Activated CD8-positive, alpha-beta T cell treated with anti-CD3 and anti-CD28 coated beads for 36 hours (primary cell): Measurements from ENCODE around the gene INPP5E. TPM values are rescaled to one million over a fixed set of nuclear protein-coding genes. Genes with fewer than 3 reads are reported as not detected.

Experiments used
- ATAC-seq: fragments of 200-7000 bp; cut with Tn5 transposase; one replicate; pipeline ENCODE4 v1.10.0; 2021; ENCODE audit warnings: mild to moderate bottlenecking, moderate library complexity
- CTCF ChIA-PET: fragments of 350-600 bp; sonication (Branson Sonifier 250); formaldehyde crosslinking; loops from one replicate; lab custom pipeline; 2021; ENCODE audit warnings: antibody characterized with exemption; lab: Charles Lee
- POLR2A ChIA-PET: fragments of 350-600 bp; sonication (Branson Sonifier 250); formaldehyde crosslinking; loops from one replicate; lab custom pipeline; 2021; ENCODE audit warnings: antibody characterized with exemption; lab: Charles Lee
- DNase-seq: peaks from one replicate; pipeline ENCODE4 v3.0.0-alpha.2; 2020
- H3K27ac Mint-ChIP-seq: one replicate; pipeline ENCODE4 v1.8.0; 2021; ENCODE audit warnings: mild to moderate bottlenecking, mixed read lengths
- H3K27me3 Mint-ChIP-seq: one replicate; pipeline ENCODE4 v1.8.0; 2021; ENCODE audit warnings: mixed read lengths
- H3K36me3 Mint-ChIP-seq: one replicate; pipeline ENCODE4 v1.8.0; 2021; ENCODE audit warnings: low read depth, mixed read lengths
- H3K4me1 Mint-ChIP-seq: one replicate; pipeline ENCODE4 v1.8.0; 2021; ENCODE audit warnings: low read depth, mixed read lengths
- H3K4me3 Mint-ChIP-seq: one replicate; pipeline ENCODE4 v1.8.0; 2021; ENCODE audit warnings: mild to moderate bottlenecking, moderate library complexity, mixed read lengths
- H3K9me3 Mint-ChIP-seq: one replicate; pipeline ENCODE4 v1.8.0; 2021; ENCODE audit warnings: mixed read lengths
- CTCF ChIP-seq: fragments of 200-600 bp; IDR thresholded peaks from one replicate; pipeline ENCODE4 v1.8.0; 2022; ENCODE audit warnings: antibody characterized with exemption, mild to moderate bottlenecking
- intact Hi-C: fragments of 100-400 bp; cut with micrococcal nuclease; formaldehyde crosslinking; loops from one replicate; pipeline ENCODE4 v1.10.0; 2022
- total RNA-seq, 2 experiments: library from RNA; stranded (reverse); gene quantifications; one replicate each; pipeline ENCODE4 v1.2.3, GENCODE V29; 2021

INPP5E gene
- total RNA-seq, 2 experiments from 2014 or later, result 12.0 to 13.8 TPM

- ATAC-seq (no peak), DNase-seq (no peak)
- no peaks in the 10 kb centered on the region for H3K4me1 Mint-ChIP-seq
- POLR2A ChIA-PET, result interaction anchor here (1.0 kb wide), 1 partner anchor 27 kb away, joined by 3 read pairs; no protein-coding TSS in a partner anchor
- TF ChIP-seq CTCF, result no peak
- CTCF ChIA-PET, result no interaction called here
- intact Hi-C loops, result no loop called here
- no peak overlapping the region for H3K27ac Mint-ChIP-seq
- H3K9me3 Mint-ChIP-seq, result no peaks in the 10 kb centered on the region
- no peak overlapping the region for H3K4me3 Mint-ChIP-seq
- H3K27me3 Mint-ChIP-seq, result no peaks in the 10 kb centered on the region
- peaks cover 53% of the 10 kb centered on the region for H3K36me3 Mint-ChIP-seq
Measured at GRCh38 chr9:136462664-136463063, 23.0 kb upstream of the INPP5E start.

- intact Hi-C loops, result no loop called here
- no peaks in the 10 kb centered on the region for H3K4me1 Mint-ChIP-seq
- H3K27me3 Mint-ChIP-seq, result no peaks in the 10 kb centered on the region
- DNase-seq (no peak), ATAC-seq (no peak)
- POLR2A ChIA-PET, result interaction anchor here (0.6 to 1.4 kb wide), 2 partner anchors 13 to 106 kb away, joined by 3 to 4 read pairs; no protein-coding TSS in a partner anchor
- peaks cover 50% of the 10 kb centered on the region for H3K36me3 Mint-ChIP-seq
- no peak overlapping the region for H3K4me3 Mint-ChIP-seq
- no peaks in the 10 kb centered on the region for H3K9me3 Mint-ChIP-seq
- no peak overlapping the region for H3K27ac Mint-ChIP-seq
- TF ChIP-seq CTCF, result no peak
- CTCF ChIA-PET, result interaction anchor here (0.7 kb wide), 1 partner anchor 9 kb away, joined by 4 read pairs; no protein-coding TSS in a partner anchor
Measured at GRCh38 chr9:136460772-136461325, 21.2 kb upstream of the INPP5E start.

- POLR2A ChIA-PET, result interaction anchor here (0.9 to 1.4 kb wide), 3 partner anchors 14 to 223 kb away, joined by 3 to 4 read pairs (median 3); no protein-coding TSS in a partner anchor
Measured at GRCh38 chr9:136459425-136459824, 19.8 kb upstream of the INPP5E start.

GRCh38 chr9:136457326-136457725, 17.7 kb upstream of the INPP5E start:
- POLR2A ChIA-PET, result interaction anchor here (1.0 to 1.2 kb wide), 2 partner anchors 14 to 37 kb away, joined by 3 read pairs; no protein-coding TSS in a partner anchor
- H3K4me1 Mint-ChIP-seq, result no peaks in the 10 kb centered on the region
- CTCF ChIA-PET, result no interaction called here
- H3K36me3 Mint-ChIP-seq, result peaks cover 52% of the 10 kb centered on the region
- TF ChIP-seq CTCF, result no peak
- H3K4me3 Mint-ChIP-seq, result no peak overlapping the region
- DNase-seq (no peak), ATAC-seq (no peak)
- H3K27me3 Mint-ChIP-seq, result no peaks in the 10 kb centered on the region
- no peaks in the 10 kb centered on the region for H3K9me3 Mint-ChIP-seq
- no peak overlapping the region for H3K27ac Mint-ChIP-seq
- intact Hi-C loops, result no loop called here

More at GRCh38 chr9:136459425-136459824, 19.8 kb upstream of the INPP5E start:
- ATAC-seq (no peak), DNase-seq (no peak)
- peaks cover 51% of the 10 kb centered on the region for H3K36me3 Mint-ChIP-seq
- CTCF ChIA-PET, result interaction anchor here (0.8 to 1.0 kb wide), 2 partner anchors 19 to 25 kb away, joined by 3 to 4 read pairs; no protein-coding TSS in a partner anchor
- no peak for TF ChIP-seq CTCF
- H3K27me3 Mint-ChIP-seq, result no peaks in the 10 kb centered on the region
- H3K27ac Mint-ChIP-seq, result no peak overlapping the region
- H3K4me1 Mint-ChIP-seq, result no peaks in the 10 kb centered on the region
- no peaks in the 10 kb centered on the region for H3K9me3 Mint-ChIP-seq
- intact Hi-C loops, result no loop called here
- H3K4me3 Mint-ChIP-seq, result no peak overlapping the region

- Mint-ChIP-seq H3K27ac (no peak overlapping the region), H3K27me3 (no peaks in the 10 kb centered on the region), H3K36me3 (peaks cover 51% of the 10 kb centered on the region), H3K9me3 (no peaks in the 10 kb centered on the region), H3K4me1 (no peaks in the 10 kb centered on the region), H3K4me3 (no peak overlapping the region)
- TF ChIP-seq CTCF, result no peak
- intact Hi-C loops, result no loop called here
- DNase-seq, result no peak
- no peak for ATAC-seq
- ChIA-PET POLR2A (interaction anchor here (0.9 kb wide), 1 partner anchor 31 kb away, joined by 4 read pairs; no protein-coding TSS in a partner anchor), CTCF (no interaction called here)
Measured at GRCh38 chr9:136456258-136456657, 16.6 kb upstream of the INPP5E start.
